Nasal cavity respiratory epithelium epithelial cell of viscerocranial mucosa (primary cell): ENCODE results near the gene ITPK1. TPM values are rescaled to one million over a fixed set of nuclear protein-coding genes. Genes with fewer than 3 reads are reported as not detected.

Source experiments
- total RNA-seq: library from RNA; depleted of rRNA; stranded (reverse); fragments of >200 nt; gene quantifications from 2 replicates; pipeline ENCODE4 v1.2.3, GENCODE V29; 2014

ITPK1 gene
- total RNA-seq: 30.1 and 35.2 TPM in 2 replicates

DNA sequence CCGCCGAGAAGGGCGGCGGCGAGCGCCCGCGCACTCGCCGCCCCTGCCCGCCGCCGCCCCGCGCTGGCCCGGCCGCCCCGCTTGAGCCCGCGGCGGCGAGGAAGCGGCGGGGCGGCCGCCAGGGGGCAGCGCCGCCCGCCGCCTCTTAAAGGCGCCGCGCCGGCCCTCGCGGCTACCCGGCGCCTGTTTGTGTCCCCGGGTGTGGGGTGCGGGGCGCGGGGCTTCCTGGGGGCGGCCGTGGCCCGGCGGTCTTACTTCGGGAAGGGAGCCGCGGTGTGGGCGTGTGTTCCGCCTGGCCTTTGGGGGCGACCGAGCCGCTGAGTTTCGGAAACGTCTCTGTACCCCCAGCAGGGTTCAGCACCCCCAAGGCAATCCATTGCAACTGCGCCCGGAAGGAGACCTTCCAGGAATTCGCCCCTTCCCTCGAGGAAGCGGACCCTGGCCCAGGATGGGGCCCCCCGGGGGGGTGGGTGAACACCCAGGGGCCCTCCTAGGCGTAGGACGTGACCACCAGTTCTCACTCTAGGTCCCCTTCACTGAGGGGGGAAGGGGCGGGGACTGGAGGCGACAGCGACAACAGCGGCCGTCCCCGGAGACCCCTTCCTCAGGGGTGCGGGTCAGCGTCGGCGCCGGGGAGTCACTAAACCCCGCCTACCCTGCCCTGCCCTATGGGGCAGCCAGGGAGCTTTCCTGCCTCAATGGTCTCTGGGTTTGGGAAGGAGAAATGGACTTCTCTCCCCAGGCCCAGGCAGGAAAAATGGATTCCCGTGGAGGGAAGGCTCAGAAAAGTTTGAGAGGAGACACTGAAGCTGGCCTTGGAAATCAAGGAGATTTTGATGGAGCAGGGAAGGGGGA, at the start of gene ITPK1:
Gene ITPK1, minus strand, starts transcription at position 105 of the 855 bp plus-strand sequence. CDS start 762 bp downstream, outside the sequence.

DNA sequence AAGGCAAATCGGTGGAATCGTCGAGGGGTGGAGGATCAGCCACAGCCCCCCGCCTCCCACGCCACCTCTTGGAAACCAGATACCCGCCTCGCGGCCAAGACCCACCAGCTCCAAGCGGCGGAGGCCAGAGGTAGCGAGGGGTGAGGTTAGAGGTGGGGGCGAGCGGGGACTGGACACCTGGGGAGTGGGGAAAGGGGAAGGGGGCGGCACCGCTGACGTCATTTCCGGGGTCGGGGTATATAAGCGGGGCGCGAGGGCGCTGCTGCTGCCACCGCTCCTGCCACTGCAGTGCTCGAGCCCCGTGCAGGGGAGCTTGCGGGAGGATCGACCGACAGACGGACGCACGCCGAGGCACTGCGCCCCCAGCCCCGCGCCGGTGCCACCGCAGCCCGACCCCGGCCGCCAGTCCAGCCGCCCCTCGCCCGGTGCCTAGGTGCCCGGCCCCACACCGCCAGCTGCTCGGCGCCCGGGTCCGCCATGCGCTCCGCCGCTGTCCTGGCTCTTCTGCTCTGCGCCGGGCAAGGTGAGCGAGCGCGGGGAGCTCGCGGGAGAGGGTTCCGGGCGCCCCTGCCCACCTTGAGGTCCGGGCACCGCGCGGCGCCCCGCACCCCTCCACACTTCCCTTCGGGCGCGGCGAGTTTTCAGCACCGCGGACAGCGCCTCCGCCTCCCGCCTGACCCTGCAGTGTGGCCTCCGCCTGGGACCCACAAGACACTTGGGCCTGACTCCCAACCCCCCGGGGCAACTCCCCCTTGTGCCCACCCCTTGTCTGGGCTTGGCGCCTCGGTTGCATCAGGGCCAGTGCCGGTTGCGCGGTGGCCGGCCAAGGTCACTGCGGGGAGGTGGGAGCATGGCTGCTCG, 192.6 kb downstream of the ITPK1 start, which contains the start of gene CHGA:
Gene CHGA, plus strand, starts transcription at position 268 of the 861 bp plus-strand sequence. Its CDS starts 210 bp downstream, at position 478.

Other genes starting within 250 kb of the ITPK1 start
- under 0.01 TPM in 1 of 2 replicates, not detected in the other for gene CHGA, start 192.8 kb downstream of the ITPK1 start, total RNA-seq
- gene MOAP1, start 69.0 kb upstream of the ITPK1 start, total RNA-seq: 20.2 and 21.6 TPM in 2 replicates
- 14.0 and 15.4 TPM in 2 replicates for gene LYSET, start 69.4 kb upstream of the ITPK1 start, total RNA-seq
- 8.0 and 8.2 TPM in 2 replicates for gene GON7, start 91.1 kb upstream of the ITPK1 start, total RNA-seq
- gene UBR7, start 91.3 kb upstream of the ITPK1 start, total RNA-seq: 16.4 and 24.5 TPM in 2 replicates
- gene BTBD7, start 217.1 kb upstream of the ITPK1 start, total RNA-seq: 30.4 and 32.1 TPM in 2 replicates
- not detected in 2 replicates for gene COX8C, start 231.3 kb upstream of the ITPK1 start, total RNA-seq